GM12801 (cell line): ENCODE data around the gene CST6.

Source experiments
- TF ChIP-seq, protein P1 (sequence below): IDR thresholded peaks from one replicate; pipeline ENCODE4 v1.5.1; 2011; ENCODE audit warnings: control low read depth; ENCODE audit not compliant: insufficient read length; ENCODE audit errors: extremely low read depth

The CST6 gene

DNA sequence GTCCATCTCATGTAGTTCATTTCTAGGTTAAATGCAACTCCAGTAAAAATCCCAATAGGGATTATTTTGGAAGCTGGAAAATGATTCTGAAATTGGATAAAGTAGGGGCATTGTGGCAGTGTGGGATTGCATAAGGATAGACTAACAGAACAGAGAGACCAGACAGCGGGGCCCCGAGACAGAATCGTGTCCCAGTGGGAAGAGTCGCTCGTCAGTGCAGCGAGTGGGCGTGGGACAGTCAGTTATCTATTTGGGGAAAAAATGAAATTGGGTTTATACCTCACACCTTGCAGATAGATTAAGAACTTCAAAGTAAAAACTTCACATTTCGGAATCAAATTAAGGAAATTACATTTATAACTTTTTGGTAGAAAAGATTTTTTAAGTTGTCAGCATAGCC, 39.7 kb upstream of the CST6 start:
- TF ChIP-seq, protein P1, sequence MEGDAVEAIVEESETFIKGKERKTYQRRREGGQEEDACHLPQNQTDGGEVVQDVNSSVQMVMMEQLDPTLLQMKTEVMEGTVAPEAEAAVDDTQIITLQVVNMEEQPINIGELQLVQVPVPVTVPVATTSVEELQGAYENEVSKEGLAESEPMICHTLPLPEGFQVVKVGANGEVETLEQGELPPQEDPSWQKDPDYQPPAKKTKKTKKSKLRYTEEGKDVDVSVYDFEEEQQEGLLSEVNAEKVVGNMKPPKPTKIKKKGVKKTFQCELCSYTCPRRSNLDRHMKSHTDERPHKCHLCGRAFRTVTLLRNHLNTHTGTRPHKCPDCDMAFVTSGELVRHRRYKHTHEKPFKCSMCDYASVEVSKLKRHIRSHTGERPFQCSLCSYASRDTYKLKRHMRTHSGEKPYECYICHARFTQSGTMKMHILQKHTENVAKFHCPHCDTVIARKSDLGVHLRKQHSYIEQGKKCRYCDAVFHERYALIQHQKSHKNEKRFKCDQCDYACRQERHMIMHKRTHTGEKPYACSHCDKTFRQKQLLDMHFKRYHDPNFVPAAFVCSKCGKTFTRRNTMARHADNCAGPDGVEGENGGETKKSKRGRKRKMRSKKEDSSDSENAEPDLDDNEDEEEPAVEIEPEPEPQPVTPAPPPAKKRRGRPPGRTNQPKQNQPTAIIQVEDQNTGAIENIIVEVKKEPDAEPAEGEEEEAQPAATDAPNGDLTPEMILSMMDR: no peak

DNA sequence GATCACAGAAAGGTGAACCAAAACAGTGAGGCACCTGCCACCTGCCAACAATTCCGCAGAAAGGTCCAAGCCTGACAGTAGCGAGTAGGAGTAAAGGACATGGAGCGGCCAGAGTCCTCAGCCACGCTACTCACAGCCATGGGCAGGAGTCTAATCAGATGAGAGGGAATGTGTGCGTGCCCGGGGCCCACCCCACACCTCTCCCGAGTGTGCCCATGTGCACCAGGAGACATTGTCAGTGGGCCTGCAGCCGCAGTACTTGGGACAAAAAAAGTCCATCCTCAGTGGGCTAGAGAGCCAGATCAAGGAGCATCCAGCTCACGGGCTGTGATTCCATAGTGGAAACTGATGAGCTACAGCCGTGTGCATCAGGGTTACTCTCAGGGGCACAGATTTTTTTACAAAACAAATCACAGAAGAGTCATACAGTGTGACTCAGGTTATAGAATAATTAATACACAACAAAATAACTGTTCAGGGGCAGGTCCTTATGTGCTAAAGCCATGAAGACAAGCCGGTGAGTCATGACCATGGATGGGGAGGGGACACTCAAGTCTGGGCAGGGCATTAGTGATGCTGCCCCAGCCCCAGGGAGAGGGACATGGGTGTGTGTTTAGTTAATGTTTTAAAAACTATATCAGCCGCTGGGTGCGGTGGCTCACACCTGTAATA, 38.2 kb upstream of the CST6 start:
- TF ChIP-seq, protein P1: no peak

DNA sequence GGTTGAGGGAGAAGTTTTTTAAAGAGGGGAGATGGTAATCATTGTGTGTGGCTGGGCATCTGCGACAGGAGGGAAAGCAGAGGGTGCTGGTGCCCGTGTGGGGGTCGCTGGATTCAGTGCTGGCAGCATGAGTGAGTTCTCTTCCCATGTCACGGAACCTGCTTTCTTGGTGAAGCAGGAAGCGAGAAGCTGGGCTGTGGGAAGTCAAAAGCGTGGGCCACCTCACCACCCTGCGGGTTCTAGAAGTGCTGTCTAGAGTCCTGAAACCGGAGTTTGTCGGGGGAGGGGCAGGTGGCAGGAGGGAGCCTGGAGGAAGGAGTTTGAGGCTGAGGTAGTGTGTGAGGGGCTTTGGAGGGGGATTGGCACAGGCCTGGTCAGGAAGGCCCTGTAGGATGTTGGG, 36.0 kb upstream of the CST6 start:
- TF ChIP-seq, protein P1: no peak

DNA sequence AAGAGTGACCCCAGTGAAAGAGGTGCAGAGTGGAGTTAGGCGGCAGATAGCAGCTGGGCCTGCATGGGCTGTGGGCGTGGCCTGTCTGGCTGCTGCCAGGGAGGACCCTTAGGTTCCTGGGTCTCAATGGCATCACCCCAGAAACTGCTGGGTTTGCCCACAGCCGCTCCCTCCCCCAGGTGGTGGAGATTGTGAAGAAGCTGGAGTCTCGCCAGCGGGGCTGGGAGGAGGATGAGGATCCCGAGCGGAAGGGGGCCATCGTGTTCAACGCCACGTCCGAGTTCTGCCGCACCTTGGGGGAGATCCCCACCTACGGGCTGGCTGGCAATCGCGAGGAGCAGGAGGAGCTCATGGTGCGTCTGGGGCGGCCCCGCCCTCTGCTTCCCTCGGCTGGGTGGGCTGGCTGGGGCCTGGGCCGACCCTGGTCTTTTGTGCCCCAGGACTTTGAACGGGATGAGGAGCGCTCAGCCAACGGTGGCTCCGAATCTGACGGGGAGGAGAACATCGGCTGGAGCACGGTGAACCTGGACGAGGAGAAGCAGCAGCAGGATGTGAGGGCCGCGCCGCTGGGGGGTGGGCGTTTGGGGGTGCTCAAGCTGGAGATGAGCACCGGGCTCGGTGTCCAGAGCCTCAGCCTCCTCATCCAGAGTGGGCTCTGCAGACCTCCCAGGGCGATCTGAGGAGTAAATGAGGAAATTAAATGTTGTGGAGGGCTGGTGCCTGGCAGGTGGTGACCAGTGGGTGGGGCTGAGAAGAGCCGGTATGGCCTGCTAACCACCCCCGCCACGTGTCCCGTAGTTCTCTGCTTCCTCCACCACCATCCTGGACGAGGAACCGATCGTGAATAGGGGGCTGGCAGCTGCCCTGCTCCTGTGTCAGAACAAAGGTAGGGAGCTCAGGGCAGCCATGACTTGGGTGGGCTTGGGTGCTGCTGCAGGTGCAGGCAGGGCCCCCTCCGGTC, 35.3 kb upstream of the CST6 start:
- TF ChIP-seq, protein P1: no peak

DNA sequence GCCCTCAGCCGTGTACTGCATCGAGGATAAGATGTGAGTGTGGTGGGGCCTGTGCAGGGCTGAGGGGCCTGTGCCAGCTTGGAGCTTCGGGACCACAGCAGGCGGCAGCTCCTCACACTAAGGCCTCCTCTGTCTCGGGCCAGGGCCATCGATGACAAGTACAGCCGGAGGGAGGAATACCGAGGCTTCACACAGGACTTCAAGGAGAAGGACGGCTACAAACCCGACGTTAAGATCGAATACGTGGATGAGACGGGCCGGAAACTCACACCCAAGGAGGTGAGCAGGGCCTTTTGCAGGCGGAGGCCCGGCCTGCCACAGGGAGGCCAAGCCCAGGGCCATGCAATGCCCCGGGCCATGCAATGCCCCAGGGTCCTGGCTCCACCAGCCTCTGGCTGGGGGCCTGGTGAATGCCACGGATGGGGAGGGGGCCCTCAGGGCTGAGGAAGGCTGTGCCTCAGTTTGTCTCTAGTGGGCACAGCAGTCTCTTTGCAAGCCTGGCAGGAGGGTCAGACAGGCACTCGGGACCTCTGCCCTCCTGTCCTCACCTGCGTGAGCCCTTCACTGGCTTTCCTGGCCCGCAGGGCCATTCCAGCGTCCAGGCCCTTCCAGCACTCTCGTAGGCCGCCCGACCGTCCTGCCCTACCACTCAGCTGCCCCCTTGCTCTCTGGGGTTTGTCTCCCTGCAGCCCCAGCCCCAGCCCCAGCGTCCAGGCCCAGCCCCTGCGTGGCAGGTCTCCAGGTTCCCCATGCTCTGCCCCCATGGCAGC, 34.0 kb upstream of the CST6 start:
- TF ChIP-seq, protein P1: no peak

DNA sequence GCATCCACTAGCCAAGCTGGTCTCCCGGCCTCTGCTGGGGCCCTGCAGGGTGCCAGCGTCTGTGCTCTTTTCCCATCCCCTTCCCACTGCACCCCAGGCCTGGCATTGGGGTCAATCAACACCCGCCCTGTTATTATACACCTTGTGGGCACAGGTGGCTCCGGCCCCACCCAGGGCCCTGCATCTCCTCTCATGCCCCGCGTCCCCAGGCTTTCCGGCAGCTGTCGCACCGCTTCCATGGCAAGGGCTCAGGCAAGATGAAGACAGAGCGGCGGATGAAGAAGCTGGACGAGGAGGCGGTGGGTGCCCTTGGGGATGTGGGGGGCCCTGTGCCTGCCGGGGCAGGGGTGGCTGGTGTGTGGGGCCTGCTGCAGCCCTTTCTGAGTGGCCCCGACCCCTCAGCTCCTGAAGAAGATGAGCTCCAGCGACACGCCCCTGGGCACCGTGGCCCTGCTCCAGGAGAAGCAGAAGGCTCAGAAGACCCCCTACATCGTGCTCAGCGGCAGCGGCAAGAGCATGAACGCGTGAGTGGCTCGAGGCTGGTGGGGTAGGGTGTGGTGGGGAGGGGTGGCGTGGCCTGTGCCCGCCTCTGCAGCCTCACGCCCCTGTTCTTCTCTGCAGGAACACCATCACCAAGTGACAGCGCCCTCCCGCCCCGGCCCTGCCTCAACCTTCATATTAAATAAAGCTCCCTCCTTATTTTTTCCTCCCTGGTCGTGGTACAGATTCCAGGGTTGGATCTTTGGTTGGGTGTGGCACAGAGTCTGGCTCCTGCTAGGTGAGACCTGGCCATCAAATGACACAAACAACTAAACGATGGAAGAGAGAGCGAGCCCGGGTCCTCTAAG, 33.2 kb upstream of the CST6 start:
- TF ChIP-seq, protein P1: no peak
